Measurements from ENCODE around the gene MFSD11.
A peak's percentile ranks its signal among the peaks of the same experiment; 100 is the strongest.
"Not testable (repeated sequence)": the region's sequence is repeated elsewhere in the genome, so short reads cannot be mapped to it uniquely, and the experiment has no call there.

Gene MFSD11

GRCh38 chr17:76797241-76797840, 59.4 kb downstream of the MFSD11 start:
- no peak overlapping the region for H3K27ac ChIP-seq
- in situ Hi-C loops (cut with HindIII; ENCODE audit: low pct_ligation_motif_present, low sequenced_read_pairs) = no loop called here
- H3K4me3 ChIP-seq (ENCODE audit: low read depth, low read length) = no peak overlapping the region
- H3K27me3 ChIP-seq (replicated peaks) = no peaks in the 10 kb centered on the region
- no peaks in the 10 kb centered on the region for H3K36me3 ChIP-seq (replicated peaks)
- TF ChIP-seq, protein P1, sequence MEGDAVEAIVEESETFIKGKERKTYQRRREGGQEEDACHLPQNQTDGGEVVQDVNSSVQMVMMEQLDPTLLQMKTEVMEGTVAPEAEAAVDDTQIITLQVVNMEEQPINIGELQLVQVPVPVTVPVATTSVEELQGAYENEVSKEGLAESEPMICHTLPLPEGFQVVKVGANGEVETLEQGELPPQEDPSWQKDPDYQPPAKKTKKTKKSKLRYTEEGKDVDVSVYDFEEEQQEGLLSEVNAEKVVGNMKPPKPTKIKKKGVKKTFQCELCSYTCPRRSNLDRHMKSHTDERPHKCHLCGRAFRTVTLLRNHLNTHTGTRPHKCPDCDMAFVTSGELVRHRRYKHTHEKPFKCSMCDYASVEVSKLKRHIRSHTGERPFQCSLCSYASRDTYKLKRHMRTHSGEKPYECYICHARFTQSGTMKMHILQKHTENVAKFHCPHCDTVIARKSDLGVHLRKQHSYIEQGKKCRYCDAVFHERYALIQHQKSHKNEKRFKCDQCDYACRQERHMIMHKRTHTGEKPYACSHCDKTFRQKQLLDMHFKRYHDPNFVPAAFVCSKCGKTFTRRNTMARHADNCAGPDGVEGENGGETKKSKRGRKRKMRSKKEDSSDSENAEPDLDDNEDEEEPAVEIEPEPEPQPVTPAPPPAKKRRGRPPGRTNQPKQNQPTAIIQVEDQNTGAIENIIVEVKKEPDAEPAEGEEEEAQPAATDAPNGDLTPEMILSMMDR (IDR thresholded peaks at IDR 0.05; ENCODE audit: low read depth, low read length, missing control alignments) = no peak
- DNase-seq = no peak

- no peak for DNase-seq
- H3K27ac ChIP-seq = no peak overlapping the region
- in situ Hi-C loops (cut with HindIII; ENCODE audit: low pct_ligation_motif_present, low sequenced_read_pairs) = no loop called here
Measured at GRCh38 chr17:76801706-76802105, 63.8 kb downstream of the MFSD11 start.

DNA sequence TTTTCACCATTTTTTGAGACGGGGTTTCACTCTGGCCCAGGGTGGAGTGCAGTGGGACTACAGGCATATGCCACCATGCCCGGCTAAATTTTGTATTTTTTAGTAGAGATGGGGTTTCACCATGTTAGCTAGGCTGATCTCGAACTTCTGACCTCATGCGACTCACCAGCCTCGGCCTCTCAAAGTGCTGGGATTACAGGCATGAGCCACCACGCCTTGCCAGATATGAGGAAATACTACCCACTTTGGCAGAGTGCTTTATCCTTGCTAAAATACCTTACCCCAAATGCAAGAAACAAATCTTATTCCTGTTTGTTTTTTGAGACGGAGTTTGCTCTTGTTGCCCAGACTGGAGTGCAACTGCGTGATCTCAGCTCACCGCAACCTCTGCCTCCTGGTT, 67.4 kb downstream of the MFSD11 start:
- TF ChIP-seq, protein P1 (IDR thresholded peaks at IDR 0.05; ENCODE audit: low read depth, low read length, missing control alignments) = no peak
- in situ Hi-C loops (cut with HindIII; ENCODE audit: low pct_ligation_motif_present, low sequenced_read_pairs) = no loop called here
- peak; percentile 16 for DNase-seq

More at GRCh38 chr17:76801706-76802105, 63.8 kb downstream of the MFSD11 start:
- Histone ChIP-seq H3K36me3 (replicated peaks) (no peaks in the 10 kb centered on the region), H3K4me3 (ENCODE audit: low read depth, low read length) (no peak overlapping the region), H3K27me3 (replicated peaks) (no peaks in the 10 kb centered on the region)
- TF ChIP-seq, protein P1 (IDR thresholded peaks at IDR 0.05; ENCODE audit: low read depth, low read length, missing control alignments) = no peak

DNA sequence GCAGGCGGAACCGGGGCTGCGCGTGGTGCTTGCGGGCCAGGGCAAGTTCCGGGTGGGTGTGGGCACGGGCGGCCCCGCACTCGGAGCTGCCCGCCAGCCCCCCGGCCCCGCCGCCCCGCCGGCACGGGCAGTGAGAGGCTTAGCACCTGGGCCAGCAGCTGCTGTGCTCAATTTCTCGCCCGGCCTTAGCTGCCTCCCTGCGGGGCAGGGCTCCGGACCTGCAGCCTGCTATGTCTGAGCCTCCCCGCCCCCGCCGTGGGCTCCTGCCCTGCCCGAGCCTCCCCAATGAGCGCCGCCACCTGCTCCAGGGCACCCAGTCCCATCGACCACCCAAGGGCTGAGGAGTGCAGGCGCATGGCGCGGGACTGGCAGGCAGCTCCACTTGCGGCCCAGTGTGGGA, 68.2 kb downstream of the MFSD11 start:
- DNase-seq; in situ Hi-C loops (cut with HindIII; ENCODE audit: low pct_ligation_motif_present, low sequenced_read_pairs); H3K27ac ChIP-seq; H3K36me3 ChIP-seq (replicated peaks); H3K27me3 ChIP-seq (replicated peaks); H3K4me3 ChIP-seq (ENCODE audit: low read depth, low read length): not testable (repeated sequence)

More for the DNA sequence above, 67.4 kb downstream of the MFSD11 start:
- H3K27ac ChIP-seq = no peak overlapping the region
- H3K4me3 ChIP-seq (ENCODE audit: low read depth, low read length) = no peak overlapping the region
- no peaks in the 10 kb centered on the region for H3K36me3 ChIP-seq (replicated peaks)
- H3K27me3 ChIP-seq (replicated peaks) = no peaks in the 10 kb centered on the region

GRCh38 chr17:76806767-76807166, 68.8 kb downstream of the MFSD11 start:
- DNase-seq; H3K27ac ChIP-seq; H3K27me3 ChIP-seq (replicated peaks); H3K36me3 ChIP-seq (replicated peaks); H3K4me3 ChIP-seq (ENCODE audit: low read depth, low read length); in situ Hi-C loops (cut with HindIII; ENCODE audit: low pct_ligation_motif_present, low sequenced_read_pairs): not testable (repeated sequence)

DNA sequence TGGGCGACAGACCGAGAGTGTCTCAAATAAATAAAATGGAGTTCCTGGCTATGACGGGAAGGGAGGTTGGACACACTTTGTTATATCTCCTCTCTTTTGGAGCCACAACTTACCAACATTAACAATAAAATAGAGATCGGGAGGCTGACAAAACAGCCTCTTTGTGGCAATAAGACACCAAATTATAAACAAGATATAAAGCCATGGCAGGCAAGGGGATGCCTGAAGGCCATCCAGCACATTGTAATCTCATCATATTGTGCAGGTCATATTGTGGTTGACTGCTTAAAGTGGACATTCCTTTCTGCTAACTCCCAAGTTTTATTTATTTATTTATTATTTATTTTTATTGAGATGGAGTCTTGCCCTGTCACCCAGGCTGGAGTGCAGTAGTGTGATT, 70.4 kb downstream of the MFSD11 start:
- TF ChIP-seq, protein P1 (IDR thresholded peaks at IDR 0.05; ENCODE audit: low read depth, low read length, missing control alignments) = no peak
- in situ Hi-C loops (cut with HindIII; ENCODE audit: low pct_ligation_motif_present, low sequenced_read_pairs) = no loop called here
- H3K36me3 ChIP-seq (replicated peaks) = no peaks in the 10 kb centered on the region
- H3K27me3 ChIP-seq (replicated peaks) = no peaks in the 10 kb centered on the region
- no peak overlapping the region for H3K4me3 ChIP-seq (ENCODE audit: low read depth, low read length)
- H3K27ac ChIP-seq = no peak overlapping the region
- no peak for DNase-seq

DNA sequence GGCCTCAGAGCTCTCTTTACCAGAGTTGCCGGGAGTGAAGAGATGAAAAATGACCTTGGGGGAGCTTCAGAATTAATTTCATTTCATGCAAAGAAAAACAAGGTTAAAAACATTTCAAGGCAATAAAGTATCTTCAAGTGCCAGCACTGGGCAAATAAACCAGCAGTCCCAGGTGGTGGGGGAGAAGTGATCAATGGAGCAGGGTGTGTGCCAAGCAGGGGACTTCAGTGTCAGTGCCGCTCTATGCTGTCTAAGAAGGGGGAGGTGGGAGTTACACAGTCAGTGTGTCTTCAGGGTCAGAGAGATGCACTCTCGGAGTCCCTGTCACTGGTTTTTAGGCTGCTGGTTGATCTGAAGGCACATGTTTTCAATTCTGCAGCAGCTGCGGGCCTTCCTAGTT, 73.0 kb downstream of the MFSD11 start:
- no peaks in the 10 kb centered on the region for H3K27me3 ChIP-seq (replicated peaks)
- TF ChIP-seq, protein P1 (IDR thresholded peaks at IDR 0.05; ENCODE audit: low read depth, low read length, missing control alignments) = no peak
- H3K36me3 ChIP-seq (replicated peaks) = no peaks in the 10 kb centered on the region
- H3K27ac ChIP-seq = no peak overlapping the region
- no peak for DNase-seq
- H3K4me3 ChIP-seq (ENCODE audit: low read depth, low read length) = no peak overlapping the region
- in situ Hi-C loops (cut with HindIII; ENCODE audit: low pct_ligation_motif_present, low sequenced_read_pairs) = no loop called here

Measured in brain microvascular endothelial cell (primary cell).